Measurements from ENCODE around the gene MAP1S. TPM values are rescaled to one million over a fixed set of nuclear protein-coding genes. Genes with fewer than 3 reads are reported as not detected.

MAP1S gene
- total and polyA plus RNA-seq, 2 of the 13 experiments (the other 11 are each of a cell fraction or from before 2014, with no cell fraction given), result 3.8 to 7.3 TPM

DNA sequence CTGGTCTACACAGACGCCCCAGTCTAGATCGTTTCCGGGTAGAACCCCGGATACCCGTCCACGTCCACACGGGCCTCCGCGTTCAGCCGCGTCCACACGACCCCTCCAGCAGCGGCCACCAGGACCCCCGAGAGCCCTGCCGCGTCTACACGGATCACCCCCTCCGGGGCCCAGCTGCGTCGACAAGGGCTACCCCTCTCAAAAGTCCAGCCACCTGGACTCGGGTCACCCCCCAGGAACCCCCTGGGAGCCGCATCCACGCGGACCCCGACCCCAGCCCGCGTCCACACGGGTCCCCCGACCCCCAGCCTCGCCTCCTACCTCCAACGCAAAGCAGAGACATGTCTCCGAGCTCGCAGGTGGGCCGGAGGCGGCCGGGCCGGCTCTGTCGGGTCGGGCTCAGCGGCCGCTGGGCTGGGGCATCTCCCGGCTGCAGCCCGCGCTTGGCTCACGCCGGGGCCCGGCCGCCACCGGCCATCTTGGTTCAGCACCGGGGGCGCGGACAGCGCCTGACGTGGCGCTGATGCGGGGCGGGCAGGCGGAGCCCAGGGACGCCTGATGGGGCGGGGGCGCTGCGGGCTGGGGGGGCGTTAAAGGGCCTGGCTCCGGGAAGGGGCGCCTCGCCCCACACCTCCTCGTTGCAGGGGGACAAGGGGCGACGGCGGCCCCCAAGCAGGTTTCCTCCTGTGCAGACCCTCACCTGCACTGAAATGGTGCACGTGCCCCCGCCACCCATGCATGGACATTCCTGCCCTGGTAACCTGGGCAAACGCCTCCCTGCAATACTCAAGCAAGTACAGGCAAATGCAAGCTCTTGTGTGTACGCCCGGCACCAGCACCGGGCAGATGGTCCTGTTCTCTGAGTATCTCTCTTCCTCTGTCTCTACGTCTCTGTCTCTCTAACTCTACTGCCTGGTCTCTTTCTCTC, 31.2 kb upstream of the MAP1S start, which contains the start of gene UNC13A (continued):
- peak; percentile 16; the same call in 1 of the 2 replicates for TF ChIP-seq BCL6 (CRISPR knock-in tag; IDR thresholded peaks at IDR 0.05)
- no peak for TF ChIP-seq SKI (IDR thresholded peaks at IDR 0.05; ENCODE audit: partially characterized antibody)
- TF ChIP-seq KDM5A (IDR thresholded peaks at IDR 0.05; ENCODE audit: borderline replicate concordance, low read length), result no peak
- no peak for TF ChIP-seq MAFG (CRISPR knock-in tag; IDR thresholded peaks at IDR 0.05)
- TF ChIP-seq, protein P1, sequence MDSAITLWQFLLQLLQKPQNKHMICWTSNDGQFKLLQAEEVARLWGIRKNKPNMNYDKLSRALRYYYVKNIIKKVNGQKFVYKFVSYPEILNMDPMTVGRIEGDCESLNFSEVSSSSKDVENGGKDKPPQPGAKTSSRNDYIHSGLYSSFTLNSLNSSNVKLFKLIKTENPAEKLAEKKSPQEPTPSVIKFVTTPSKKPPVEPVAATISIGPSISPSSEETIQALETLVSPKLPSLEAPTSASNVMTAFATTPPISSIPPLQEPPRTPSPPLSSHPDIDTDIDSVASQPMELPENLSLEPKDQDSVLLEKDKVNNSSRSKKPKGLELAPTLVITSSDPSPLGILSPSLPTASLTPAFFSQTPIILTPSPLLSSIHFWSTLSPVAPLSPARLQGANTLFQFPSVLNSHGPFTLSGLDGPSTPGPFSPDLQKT (CRISPR knock-in tag; IDR thresholded peaks at IDR 0.05; ENCODE audit: borderline replicate concordance), result no peak
- TF ChIP-seq E2F2 (CRISPR knock-in tag; IDR thresholded peaks at IDR 0.05; ENCODE audit: borderline replicate concordance), result no peak
- TF ChIP-seq MAFK (conservative IDR thresholded peaks at IDR 0.05 in 1 of 2, IDR thresholded peaks at IDR 0.05 in 1 of 2; ENCODE audit: low read length in 2 of 2), result no peak
- TF ChIP-seq, protein P2, sequence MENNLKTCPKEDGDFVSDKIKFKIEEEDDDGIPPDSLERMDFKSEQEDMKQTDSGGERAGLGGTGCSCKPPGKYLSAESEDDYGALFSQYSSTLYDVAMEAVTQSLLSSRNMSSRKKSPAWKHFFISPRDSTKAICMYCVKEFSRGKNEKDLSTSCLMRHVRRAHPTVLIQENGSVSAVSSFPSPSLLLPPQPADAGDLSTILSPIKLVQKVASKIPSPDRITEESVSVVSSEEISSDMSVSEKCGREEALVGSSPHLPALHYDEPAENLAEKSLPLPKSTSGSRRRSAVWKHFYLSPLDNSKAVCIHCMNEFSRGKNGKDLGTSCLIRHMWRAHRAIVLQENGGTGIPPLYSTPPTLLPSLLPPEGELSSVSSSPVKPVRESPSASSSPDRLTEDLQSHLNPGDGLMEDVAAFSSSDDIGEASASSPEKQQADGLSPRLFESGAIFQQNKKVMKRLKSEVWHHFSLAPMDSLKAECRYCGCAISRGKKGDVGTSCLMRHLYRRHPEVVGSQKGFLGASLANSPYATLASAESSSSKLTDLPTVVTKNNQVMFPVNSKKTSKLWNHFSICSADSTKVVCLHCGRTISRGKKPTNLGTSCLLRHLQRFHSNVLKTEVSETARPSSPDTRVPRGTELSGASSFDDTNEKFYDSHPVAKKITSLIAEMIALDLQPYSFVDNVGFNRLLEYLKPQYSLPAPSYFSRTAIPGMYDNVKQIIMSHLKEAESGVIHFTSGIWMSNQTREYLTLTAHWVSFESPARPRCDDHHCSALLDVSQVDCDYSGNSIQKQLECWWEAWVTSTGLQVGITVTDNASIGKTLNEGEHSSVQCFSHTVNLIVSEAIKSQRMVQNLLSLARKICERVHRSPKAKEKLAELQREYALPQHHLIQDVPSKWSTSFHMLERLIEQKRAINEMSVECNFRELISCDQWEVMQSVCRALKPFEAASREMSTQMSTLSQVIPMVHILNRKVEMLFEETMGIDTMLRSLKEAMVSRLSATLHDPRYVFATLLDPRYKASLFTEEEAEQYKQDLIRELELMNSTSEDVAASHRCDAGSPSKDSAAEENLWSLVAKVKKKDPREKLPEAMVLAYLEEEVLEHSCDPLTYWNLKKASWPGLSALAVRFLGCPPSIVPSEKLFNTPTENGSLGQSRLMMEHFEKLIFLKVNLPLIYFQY (CRISPR knock-in tag; IDR thresholded peaks at IDR 0.05; ENCODE audit: borderline replicate concordance), result peak; percentile 68; the same call in 1 of the 2 replicates
- no peak for TF ChIP-seq U2AF1 (optimal IDR thresholded peaks at IDR 0.05; ENCODE audit: low read depth, low read length)
- TF ChIP-seq, protein P3, sequence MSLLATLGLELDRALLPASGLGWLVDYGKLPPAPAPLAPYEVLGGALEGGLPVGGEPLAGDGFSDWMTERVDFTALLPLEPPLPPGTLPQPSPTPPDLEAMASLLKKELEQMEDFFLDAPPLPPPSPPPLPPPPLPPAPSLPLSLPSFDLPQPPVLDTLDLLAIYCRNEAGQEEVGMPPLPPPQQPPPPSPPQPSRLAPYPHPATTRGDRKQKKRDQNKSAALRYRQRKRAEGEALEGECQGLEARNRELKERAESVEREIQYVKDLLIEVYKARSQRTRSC (CRISPR knock-in tag; IDR thresholded peaks at IDR 0.05; ENCODE audit: low read depth), result no peak
- TF ChIP-seq ZIK1 (CRISPR knock-in tag; IDR thresholded peaks at IDR 0.05; ENCODE audit: borderline replicate concordance, low read depth), result no peak
- TF ChIP-seq FOSL2 (CRISPR knock-in tag; IDR thresholded peaks at IDR 0.05), result no peak
- TF ChIP-seq SNAI1 (CRISPR knock-in tag; IDR thresholded peaks at IDR 0.05; ENCODE audit: borderline replicate concordance), result no peak
- TF ChIP-seq NFIB (CRISPR knock-in tag; IDR thresholded peaks at IDR 0.05; ENCODE audit: borderline replicate concordance), result no peak
- TF ChIP-seq ZBTB7B (CRISPR knock-in tag; IDR thresholded peaks at IDR 0.05), result no peak
- no peak for TF ChIP-seq RAD51 (IDR thresholded peaks at IDR 0.05; ENCODE audit: borderline replicate concordance)
